ENCODE data around the gene OR3A3.
"Not testable (repeated sequence)": the region's sequence is repeated elsewhere in the genome, so short reads cannot be mapped to it uniquely, and the experiment has no call there.

OR3A3 gene

DNA sequence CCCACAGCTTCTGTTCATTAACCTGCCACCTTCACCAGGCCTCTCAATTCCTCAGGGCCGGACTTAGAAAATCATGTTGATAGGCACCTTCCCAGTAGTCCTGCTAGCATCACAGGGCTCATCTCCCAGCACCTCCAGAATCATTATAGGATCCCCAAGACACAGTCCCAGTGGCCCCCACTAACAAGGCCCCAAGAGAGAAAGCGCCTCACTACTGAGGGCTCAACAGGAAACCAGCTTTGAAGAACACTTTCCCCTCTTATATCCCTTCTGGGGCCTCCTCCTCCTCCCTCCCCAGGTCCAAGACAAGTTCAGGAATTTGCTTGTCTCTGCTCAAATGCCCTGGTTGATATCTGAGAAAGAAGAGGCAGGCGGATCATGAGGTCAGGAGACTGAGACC lies at the start of gene OR3A3:
OR3A3 (plus strand) TSS at position 301 of the 400 bp plus-strand sequence.
- no peak for DNase-seq

DNA sequence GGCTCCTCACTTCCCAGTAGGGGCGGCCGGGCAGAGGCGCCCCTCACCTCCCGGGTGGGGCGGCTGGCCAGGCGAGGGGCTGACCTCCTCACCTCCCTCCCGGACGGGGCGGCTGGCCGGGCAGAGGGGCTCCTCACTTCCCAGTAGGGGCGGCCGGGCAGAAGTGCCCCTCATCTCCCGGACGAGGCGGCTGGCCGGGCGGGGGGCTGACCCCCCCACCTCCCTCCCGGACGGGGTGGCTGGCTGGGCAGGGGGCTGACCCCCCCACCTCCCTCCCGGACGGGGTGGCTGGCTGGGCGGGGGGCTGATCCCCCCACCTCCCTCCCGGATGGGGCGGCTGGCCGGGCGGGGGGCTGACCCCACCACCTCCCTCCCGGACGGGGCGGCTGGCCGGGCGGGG lies 40.0 kb upstream of the OR3A3 start:
- not testable (repeated sequence) for DNase-seq

DNA sequence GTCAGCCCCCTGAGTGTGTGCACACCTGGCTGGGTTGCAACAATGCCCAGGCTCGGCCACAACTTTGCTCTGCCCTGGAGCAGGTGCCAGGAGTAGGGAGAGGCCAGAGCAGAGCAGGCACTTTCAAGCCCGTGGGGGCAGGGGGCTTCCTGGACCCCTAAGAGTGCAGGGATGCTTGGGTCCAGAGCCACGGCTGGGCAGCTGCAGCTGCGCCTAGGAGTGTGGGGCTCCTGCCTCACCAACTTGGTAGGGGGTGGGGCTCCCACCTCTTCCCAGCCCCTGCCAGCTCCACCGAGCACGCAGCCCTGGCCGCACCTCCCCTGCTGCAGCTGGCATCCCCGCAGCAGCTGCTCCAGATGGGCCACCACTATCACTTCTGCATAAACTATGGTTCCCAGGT lies 32.8 kb upstream of the OR3A3 start:
- no peak for DNase-seq

DNA sequence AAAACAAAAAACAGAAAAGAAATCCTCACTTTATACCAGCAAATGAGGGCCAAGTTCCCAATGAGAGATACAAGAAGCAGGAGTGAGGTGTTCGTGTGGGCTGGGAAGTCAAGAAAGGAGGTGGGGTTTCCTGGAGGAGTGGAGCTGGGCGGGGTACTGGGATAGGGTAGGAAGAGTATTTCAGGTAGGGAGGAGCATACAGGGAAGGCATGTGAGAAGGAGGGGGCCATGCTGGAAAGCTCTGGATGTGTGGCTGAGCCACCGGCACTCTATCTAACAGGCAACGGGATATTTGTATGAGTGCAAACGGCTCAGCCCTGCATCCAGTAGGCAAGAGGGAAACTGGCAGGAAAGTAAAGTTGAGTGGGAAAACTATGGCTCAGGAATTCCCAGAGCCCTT lies 29.2 kb upstream of the OR3A3 start:
- DNase-seq, result no peak

DNA sequence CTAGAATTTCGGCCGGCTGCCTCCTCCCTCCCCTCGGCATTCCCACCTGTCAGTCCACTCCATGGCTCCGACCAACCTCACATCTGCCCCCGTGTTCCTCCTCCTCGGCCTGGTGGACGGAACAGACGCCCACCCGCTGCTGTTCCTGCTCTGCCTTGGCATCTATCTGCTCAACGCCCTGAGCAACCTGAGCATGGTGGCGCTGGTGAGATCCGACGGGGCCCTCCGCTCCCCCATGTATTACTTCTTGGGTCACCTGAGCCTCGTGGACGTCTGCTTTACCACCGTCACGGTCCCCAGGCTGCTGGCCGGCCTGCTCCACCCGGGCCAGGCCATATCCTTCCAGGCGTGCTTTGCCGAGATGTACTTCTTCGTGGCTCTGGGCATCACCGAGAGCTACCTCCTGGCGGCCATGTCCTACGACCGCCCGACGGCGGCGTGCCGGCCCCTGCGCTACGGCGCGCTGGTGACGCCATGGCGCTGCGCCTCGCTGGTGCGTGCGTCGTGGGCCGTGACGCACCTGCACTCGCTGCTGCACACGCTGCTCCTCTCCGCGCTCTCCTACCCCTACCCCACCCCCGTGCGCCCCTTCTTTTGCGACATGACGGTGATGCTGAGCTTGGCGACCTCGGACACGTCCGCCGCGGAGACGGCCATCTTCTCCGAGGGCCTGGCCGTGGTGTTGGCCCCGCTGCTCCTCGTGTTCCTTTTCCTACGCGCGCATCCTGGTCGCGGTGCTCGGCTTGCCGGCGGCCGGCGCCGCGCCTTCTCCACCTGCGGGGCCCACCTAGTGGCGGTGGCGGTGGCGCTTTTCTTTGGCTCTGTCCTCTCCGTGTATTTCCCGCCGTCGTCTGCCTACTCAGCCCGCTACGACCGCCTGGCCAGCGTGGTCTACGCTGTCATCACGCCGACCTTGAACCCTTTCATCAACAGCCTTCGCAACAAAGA lies 25.0 kb upstream of the OR3A3 start, which contains the start of gene OR3A2:
OR3A2 (minus strand) TSS at position 440 of the 948 bp plus-strand sequence.
- DNase-seq, result peak; percentile 41 to 48

DNA sequence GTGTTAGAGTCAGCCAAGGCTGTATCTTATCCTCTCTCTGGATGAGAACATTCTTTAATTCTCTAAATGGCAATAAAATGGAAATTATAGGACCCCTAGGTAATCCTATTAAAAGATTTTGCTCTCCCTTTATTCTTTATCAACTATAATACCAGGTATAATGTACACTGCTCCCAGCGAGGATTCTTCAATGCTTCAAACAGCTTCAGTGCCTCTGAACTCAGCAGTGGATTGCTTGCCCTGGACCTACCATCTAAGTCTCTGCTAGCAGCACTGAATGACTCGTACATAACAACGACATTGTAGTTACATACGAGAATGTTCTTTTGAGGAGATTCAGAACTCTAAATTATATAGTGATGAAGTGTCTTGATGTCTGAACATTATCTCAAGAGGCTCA lies 21.4 kb upstream of the OR3A3 start:
- DNase-seq, result no peak

DNA sequence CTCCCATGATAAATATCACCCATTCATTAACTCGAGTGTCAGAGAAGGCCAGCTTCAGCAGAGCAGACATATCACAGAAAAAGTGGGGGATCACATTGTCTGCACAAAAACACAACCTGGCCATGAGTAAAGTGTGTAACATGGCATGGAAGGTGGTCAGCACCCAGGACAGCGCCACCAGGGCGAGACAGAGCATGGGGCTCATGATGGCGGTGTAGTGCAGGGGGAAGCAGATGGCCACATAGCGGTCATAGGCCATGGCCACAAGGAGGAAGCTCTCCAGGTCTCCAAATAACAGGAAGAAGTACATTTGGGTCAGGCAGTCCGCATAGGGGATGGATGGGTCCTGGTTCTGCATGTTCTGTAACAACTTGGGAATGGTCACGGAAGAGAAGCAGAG lies 13.4 kb upstream of the OR3A3 start:
- peak in 1 of 2 experiments; percentile 10 for DNase-seq

DNA sequence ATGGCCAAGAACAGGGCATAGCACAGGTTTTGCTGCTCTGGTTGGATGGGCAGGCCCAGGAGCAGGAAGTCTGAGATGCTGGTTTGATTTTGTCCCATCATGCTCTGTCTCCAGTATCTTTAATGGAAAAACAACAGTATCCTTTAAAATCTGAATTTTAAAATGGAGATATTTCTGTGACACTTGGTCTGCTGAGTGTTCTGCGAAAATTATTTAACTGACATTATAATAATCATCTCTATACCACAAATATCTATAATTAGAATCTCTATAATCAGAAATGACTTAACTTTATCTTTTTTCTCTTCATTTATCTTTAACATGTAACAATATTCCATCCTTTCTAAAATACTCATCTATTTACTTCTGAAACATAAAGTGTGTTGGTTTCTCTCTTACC lies 12.9 kb upstream of the OR3A3 start, which contains the start of gene OR1E1:
OR1E1 (minus strand) TSS at position 101 of the 400 bp plus-strand sequence; CDS start at position 101, 0 bp downstream.
- no peak for DNase-seq

DNA sequence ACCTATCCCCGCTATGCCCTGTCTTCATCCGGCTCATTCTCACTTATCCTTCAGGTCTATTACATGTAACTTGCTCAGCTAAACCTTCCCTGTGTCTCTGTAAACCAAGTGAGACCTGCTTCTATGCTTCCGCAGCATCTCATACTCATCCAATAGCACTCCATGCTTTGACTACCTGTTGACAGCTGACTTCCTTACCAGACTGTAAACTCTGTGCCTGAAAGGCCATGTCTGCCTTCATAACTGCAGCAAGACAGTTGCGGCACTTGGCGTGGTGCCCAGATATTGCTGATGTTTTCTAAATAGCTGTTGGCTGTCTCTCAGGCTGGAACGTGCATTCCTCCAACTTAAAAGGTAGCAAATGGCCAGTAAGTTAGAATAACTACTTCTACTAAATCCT lies 11.1 kb upstream of the OR3A3 start:
- DNase-seq, result no peak

DNA sequence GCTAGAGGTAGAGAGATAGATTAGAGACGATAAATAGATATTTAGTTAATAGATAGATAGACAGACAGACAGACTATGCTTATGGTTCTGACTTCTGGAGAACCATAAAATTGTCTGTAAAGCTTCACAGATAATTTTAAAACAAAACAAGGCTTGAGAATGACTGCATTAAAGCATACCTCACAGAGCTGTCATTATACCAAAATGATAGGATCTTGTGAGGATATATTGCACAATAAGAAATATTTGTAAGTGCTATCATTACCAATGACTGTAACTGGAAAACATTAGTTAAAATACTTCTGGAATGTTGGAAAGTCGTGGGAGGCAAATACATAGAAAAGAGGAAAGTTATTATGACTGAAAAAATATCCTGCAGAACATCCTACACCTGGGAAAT lies 9.4 kb upstream of the OR3A3 start:
- DNase-seq, result no peak

DNA sequence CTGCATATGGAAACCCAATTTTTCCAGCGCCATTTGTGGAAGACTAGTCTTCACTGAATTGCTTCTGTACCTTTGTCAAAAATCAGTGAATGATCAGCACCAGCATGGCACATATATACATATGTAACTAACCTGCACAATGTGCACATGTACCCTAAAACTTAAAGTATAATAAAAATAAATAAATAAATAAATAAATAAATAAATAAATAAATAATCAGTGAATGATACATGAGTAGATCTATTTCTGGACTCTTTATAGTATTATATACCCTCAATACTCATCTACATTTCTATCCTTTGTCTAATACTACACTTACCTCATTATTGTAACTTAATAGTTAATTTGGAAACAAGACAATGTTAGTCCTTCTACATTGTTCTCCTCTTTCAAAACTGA lies 7.3 kb upstream of the OR3A3 start:
- not testable (repeated sequence) for DNase-seq

DNA sequence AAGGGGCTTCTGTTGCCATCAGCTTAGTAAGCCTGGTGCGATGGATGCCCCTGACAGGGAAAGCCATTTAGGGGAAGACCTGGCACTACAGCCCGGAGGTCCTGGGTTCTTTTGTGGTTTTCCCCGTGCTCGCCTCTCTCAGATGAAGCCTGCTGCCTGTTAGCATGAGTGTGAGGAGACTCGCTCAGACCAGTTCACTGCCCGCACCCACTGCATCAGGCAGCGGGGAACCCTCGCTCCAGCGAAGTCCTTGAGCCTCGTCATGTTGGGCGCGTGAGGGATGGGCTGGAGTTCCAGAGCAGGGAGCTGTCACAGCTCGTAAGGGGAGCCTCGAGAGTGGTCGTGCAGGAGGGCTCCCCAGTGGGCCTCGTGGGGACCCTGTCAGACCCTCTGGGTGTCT lies 1.0 kb downstream of the OR3A3 start:
- not testable (repeated sequence) for DNase-seq

DNA sequence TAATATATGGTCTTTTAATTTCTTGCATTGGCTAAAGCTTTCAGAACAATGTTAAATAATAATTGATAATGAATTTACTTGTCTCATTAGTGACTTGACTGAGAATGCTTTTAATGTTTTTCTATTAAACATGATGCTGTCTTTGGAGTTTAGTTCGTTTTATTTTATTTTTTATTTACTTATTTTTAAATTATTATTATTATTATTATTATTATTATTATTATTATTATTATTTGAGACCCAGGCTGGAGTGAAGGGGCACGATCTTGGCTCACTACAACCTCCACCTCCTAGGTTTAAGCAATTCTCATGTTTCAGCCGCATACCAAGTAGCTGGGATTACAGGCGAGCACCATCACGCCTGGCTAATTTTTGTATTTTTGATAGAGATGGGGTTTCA lies 4.4 kb downstream of the OR3A3 start:
- no peak for DNase-seq

DNA sequence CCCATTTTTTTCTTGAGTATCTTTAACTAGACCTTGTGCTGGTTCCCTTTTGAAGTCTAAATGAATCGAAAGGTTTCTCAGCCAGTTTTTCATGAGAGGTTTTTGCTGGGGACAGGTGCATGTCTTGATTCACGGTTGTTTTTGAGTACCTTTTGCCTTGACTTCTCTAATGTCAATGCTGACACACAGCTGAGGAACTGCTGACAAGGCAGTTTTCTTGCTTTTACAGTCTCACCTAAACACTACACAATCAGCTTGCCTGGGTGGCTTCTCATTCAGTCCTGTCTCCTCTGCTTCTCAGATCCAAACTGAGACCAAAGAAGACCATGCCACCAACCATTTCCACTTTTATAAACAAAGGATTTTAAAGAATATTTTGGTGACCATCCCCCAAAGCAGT lies 7.1 kb downstream of the OR3A3 start:
- DNase-seq, result no peak

DNA sequence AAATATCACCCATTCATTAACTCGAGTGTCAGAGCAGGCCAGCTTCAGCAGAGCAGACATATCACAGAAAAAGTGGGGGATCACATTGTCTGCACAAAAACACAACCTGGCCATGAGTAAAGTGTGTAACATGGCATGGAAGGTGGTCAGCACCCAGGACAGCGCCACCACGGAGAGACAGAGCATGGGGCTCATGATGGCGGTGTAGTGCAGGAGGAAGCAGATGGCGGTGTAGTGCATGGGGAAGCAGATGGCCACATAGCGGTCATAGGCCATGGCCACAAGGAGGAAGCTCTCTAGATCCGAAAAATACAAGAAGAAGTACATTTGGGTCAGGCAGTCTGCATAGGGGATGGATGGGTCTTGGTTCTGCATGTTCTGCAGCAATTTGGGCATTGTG lies 22.0 kb downstream of the OR3A3 start:
- peak; percentile 20 to 32 for DNase-seq

DNA sequence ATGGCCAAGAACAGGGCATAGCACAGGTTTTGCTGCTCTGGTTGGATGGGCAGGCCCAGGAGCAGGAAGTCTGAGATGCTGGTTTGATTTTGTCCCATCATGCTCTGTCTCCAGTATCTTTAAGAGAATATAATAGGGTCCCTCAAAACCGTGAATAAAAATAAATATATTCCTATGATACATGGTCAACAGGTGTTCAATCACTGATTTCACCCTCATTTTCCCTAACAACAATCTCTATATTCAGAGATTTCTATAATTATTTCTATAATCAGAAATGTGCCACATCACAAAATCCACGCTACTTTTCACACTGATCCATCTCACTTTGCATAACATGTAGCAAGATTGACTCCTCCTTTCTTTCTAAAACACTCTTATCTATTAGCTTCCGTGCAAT lies 22.6 kb downstream of the OR3A3 start, which contains the start of gene OR1E2:
OR1E2 (minus strand) TSS at position 101 of the 400 bp plus-strand sequence; CDS start at position 101, 0 bp downstream.
- no peak for DNase-seq

DNA sequence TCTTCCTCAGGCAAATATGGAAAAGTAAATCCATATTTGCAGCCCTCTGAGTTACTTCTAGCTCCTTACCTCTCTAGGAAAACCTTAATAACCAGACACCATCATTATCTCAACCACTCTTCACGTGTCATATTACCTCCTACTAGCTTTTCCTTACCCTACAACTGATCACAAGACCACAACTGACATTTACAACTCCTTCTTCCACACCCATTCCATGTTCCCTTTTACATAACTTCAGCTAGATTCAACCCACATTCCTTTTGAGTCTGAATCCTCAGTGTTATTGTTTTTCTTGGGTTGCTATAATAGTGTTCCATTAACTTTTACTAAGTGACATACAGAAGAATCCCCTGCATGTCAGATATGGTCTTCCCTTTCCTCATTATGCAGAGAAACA lies 27.2 kb downstream of the OR3A3 start:
- DNase-seq, result no peak

DNA sequence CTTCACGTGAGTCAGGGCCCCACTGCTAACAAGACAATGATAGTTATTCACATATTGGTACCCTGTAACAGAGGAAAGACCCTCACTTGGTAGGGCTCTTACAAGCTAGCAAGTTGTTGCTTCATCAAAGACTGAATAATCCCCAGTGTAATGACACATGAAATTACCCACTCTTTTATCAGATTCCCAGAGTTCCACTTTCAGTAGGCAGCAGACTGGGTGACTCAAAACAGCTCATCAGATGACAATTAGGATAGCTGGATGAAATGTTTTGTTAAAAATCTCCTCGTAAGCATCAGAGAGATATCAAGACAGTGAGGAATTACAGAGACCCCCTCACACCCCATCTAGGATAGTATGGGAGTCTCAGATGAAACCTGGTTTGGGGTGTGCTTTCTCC lies 29.3 kb downstream of the OR3A3 start:
- DNase-seq, result no peak

DNA sequence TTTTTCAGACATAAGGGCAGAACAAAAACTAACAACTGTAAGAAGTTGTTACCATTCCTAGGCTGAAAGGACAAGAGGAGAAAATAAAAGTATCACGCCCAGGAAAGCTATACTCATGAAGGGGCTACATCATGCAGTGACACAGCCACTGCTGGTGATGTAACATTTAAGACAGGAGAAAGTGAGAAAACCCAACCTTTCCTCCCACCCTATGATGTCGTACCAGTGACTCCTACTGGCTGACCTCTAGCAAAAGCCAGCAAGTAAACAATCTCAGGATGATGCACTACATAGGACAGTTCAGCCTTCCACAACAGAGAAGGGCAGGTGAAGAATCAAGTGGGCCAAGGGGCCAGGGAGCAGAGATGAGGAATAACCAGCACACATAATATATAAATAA lies 36.5 kb downstream of the OR3A3 start:
- no peak for DNase-seq

DNA sequence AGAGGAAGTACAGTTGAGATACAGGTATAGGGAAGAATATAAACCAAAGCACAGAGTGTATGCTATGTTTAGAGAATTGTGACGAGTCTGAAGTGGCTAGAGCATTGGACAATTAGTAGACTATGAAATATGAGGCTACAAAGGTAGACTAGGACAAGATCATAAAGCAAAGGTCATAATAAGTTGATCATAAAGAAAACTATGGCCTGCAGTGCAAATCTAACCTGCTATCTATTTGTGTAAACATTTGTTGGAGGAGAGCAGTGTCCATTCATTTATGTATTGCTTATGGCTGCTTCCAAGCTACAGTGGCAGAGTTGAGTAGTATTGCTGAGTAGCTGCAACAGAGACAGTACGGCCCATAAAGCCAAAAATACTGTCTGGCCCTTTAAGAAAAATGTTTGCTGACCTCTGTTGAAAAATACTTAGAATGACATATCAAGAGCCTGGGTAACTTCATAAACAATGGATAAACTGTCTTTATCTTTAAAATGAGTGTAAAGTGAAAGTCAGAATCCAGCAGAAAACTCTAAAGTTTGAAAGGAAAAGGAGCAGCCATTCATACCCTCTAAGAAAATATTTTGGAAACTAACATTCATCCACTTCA lies 37.0 kb downstream of the OR3A3 start:
- no peak for DNase-seq

DNA sequence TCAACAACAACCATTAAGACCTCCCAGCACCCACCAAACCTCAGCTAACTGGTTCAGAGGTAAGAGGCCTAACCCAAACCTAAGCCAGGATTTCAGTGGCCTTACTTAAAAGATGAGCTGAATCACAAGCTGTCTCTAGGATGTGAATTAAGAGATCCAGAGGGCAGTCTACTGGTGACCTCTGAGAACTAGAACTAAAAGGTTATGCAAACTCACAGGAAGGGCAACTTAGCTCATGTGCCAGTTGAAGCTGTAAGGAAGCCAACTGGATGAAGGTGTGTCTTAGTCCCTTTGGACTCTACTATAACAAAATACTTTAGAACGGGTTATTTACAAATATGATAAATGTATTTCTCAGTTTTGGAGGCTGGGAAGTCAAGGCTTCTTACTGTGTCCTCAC lies 55.2 kb downstream of the OR3A3 start:
- DNase-seq, result not testable (repeated sequence)

DNA sequence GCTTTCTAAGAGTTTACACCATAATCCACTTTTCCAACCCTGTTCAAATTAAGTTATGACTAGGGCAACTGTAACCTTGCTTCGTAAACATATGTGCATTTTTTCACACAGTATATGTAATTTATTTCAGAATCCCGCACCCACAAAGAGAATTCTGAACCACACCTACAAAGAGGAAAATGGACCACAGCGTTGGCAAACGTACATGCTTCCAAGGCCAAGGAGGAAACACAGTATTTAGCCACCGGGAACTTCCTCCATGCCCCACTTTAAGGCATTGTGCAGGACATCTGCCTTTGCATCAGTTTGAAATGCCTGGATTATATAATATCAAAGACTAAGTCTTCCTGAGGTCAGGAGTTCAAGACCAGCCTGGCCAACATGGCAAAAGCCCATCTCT lies 58.4 kb downstream of the OR3A3 start:
- no peak for DNase-seq

DNA sequence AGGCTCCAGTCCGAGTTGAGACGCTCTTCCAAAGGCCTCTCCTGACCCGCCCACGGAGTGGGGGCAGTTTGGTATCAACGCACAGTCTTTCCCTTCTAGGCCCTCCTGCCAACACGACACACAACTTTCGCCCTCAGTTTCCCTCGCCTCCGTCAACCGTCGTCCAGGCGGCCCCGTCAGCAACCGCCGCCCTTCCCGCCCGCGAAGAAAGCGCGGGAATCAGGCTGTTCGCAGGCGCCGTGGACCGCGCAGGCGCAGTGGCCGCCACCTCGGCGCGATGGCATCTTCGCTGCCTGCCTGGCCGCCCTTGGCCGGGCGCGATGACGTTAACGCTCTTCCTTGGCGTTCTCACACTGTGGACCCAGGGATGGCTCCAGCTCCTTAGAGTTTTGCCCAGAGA lies 60.4 kb downstream of the OR3A3 start, which contains the start of gene SPATA22:
SPATA22 (minus strand) TSS at position 221 of the 400 bp plus-strand sequence. CDS start 2,494 bp downstream, outside the sequence.
- DNase-seq, result no peak

DNA sequence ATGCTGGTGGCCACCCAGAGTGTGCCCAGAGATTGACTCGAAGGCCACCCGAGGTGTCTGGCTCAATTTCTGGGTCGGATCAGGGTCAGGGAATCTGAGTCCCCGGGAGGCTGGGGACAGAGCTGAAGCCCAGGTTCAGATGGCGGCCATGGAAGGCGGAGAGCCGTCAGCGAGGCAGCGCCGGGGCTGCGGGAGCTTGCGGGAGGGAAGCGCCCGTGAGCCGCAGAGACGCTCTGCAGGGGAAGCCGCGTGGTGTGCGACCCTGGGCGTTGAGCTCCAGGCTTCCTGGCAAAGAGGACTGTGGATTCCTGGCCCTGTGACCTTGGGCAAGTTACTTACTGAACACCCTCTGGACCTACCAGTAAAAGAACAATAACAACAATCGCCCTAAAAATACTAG lies 61.0 kb downstream of the OR3A3 start:
- no peak for DNase-seq

Data from activated CD4-positive, alpha-beta T cell treated with anti-CD3 and anti-CD28 coated beads, Interleukin-2, amount 50 U/mL, for 48 hours (primary cell).